Ovary (tissue), 9 donors: ENCODE data around the gene CSNK1E. TPM values are rescaled to one million over a fixed set of nuclear protein-coding genes. Genes with fewer than 3 reads are reported as not detected.

Source experiments
- DNase-seq, 5 donors: peaks; one replicate each; pipeline ENCODE4 v3.0.0-alpha.2; 2019 to 2020
- H3K27ac ChIP-seq, 2 donors: fragments of 200-600 bp; one replicate each; pipeline versions ENCODE4 v1.5.1 to v1.8.0; 2019 to 2022
- H3K27me3 ChIP-seq: fragments of 200-600 bp; one replicate; pipeline ENCODE4 v1.8.0; 2022
- H3K36me3 ChIP-seq: fragments of 200-600 bp; sonication (generic); one replicate; pipeline ENCODE4 v1.5.1; 2019
- H3K4me1 ChIP-seq: one replicate; pipeline ENCODE4 v1.8.1; 2013; ENCODE audit warnings: mild to moderate bottlenecking, moderate library complexity; ENCODE audit not compliant: insufficient read depth
- H3K4me3 ChIP-seq: fragments of 200-600 bp; sonication (generic); one replicate; pipeline ENCODE4 v1.5.1; 2017
- H3K9me3 ChIP-seq, 2 donors: fragments of 200-600 bp in 1 of 2; sonication (generic) in 1 of 2; one replicate each; pipeline versions ENCODE4 v1.5.1 to v1.8.1; 2013 to 2019; ENCODE audit warnings: mild to moderate bottlenecking in 1 of 2, moderate library complexity in 1 of 2
- CTCF ChIP-seq, 3 donors: fragments of 450-650 bp in 2 of 3; fragments of 200-600 bp in 1 of 3; IDR thresholded peaks; one replicate each; pipeline versions ENCODE4 v1.5.1 to v1.8.0; 2016 to 2022; ENCODE audit warnings: antibody characterized with exemption in 3 of 3, mild to moderate bottlenecking in 1 of 3
- EP300 ChIP-seq: sonication (generic); formaldehyde crosslinking; IDR thresholded peaks from one replicate; pipeline ENCODE4 v1.6.1; 2017; ENCODE audit warnings: antibody characterized with exemption
- POLR2A ChIP-seq: fragments of 450-650 bp; IDR thresholded peaks from one replicate; pipeline ENCODE4 v1.6.1; 2017; ENCODE audit warnings: antibody characterized with exemption, mild to moderate bottlenecking, moderate library complexity
- WGBS, 3 donors: extraction: QIAGEN DNeasy Blood & Tissue Kit in 1 of 3; methylation state at CpG; one replicate each; pipeline versions ENCODE4 v1.1.5 to v1.1.7; 2013 to 2017; 5-methylcytosine and 5-hydroxymethylcytosine counted together
- intact Hi-C, 4 donors: fragments of 100-400 bp; cut with DNase I; formaldehyde crosslinking; loops; one replicate each; pipeline versions ENCODE4 v1.11.0 to v1.15.1; 2022 to 2023
- polyA plus RNA-seq, 2 donors: library from polyadenylated mRNA; stranded (reverse); fragments of 200-250 nt in 1 of 2; fragments of 350-450 nt in 1 of 2; fragmentation: Illumina TruSeq in 1 of 2; extraction: RNeasy Lipid Tissue Mini Kit (QIAGEN cat#74804) in 1 of 2; gene quantifications; one replicate each; pipeline ENCODE4 v1.2.3, GENCODE V29; 2013 to 2014
- total RNA-seq, 7 donors: library from RNA; depleted of rRNA in 2 of 7; stranded (reverse); fragments of >200 nt in 2 of 7; fragmentation: NEBNext Ultra II Directional in 3 of 7; extraction: Animal tissue kit (Norgen Biotek cat#: 25700) in 3 of 7; gene quantifications; one replicate each; pipeline versions ENCODE4 v1.1.0 to v1.2.4, GENCODE V29; 2016 to 2023
- donor health status: DM: no; HTN: no; CAD: no; lungs with moderate emphysema.
- donor health status: DM: no; HTN: no; CAD: no.
- donor health status: Bipolar disorder and iron deficiency.
- donor health status: DM: yes; HTN: yes; CAD: no.
- donor health status: DM: no; HTN: no; CAD: no.
- donor health status: DM: yes; HTN: yes; CAD: no.

The CSNK1E gene
- total and polyA plus RNA-seq, 9 donors = 61.4 to 161 (median 105) TPM

- TF ChIP-seq POLR2A = no peak
- TF ChIP-seq CTCF (IDR thresholded peaks at IDR 0.05) = no peak
- no peak for TF ChIP-seq EP300
- Histone ChIP-seq H3K4me1 (no peaks in the 10 kb centered on the region), H3K9me3 (no peaks in the 10 kb centered on the region), H3K36me3 (no peaks in the 10 kb centered on the region), H3K4me3 (no peak overlapping the region), H3K27ac (no peak overlapping the region), H3K27me3 (no peaks in the 10 kb centered on the region)
- WGBS, 3 donors = 92 to 93% (median 93%) methylated on average over 16 of the region's 16 CpGs
- no peak for DNase-seq
- intact Hi-C loops = no loop called here
Observed at GRCh38 chr22:38327805-38328204, 10.6 kb upstream of the CSNK1E start.

- no peak overlapping the region for H3K27ac ChIP-seq
- TF ChIP-seq EP300 = no peak
- no peak for TF ChIP-seq POLR2A
- TF ChIP-seq CTCF (IDR thresholded peaks at IDR 0.05) = no peak
- WGBS, 3 donors = 88 to 94% (median 90%) methylated on average over 7 of the region's 7 CpGs
- H3K4me3 ChIP-seq = no peak overlapping the region
- H3K9me3 ChIP-seq = no peaks in the 10 kb centered on the region
- no peaks in the 10 kb centered on the region for H3K27me3 ChIP-seq
- DNase-seq = no peak
- H3K4me1 ChIP-seq = no peaks in the 10 kb centered on the region
- intact Hi-C loops = no loop called here
- no peaks in the 10 kb centered on the region for H3K36me3 ChIP-seq
Observed at GRCh38 chr22:38327396-38327795, 10.2 kb upstream of the CSNK1E start.

- no peaks in the 10 kb centered on the region for H3K27me3 ChIP-seq
- no peaks in the 10 kb centered on the region for H3K4me1 ChIP-seq
- no peak overlapping the region for H3K27ac ChIP-seq
- 77 to 85% (median 84%) methylated on average over 6 of the region's 6 CpGs for WGBS, 3 donors
- no peaks in the 10 kb centered on the region for H3K9me3 ChIP-seq
- no peak for DNase-seq
- no peak overlapping the region for H3K4me3 ChIP-seq
- H3K36me3 ChIP-seq = no peaks in the 10 kb centered on the region
- intact Hi-C loops = no loop called here
- no peak for TF ChIP-seq CTCF (IDR thresholded peaks at IDR 0.05)
- no peak for TF ChIP-seq EP300
- no peak for TF ChIP-seq POLR2A
Observed at GRCh38 chr22:38325587-38325986, 8.4 kb upstream of the CSNK1E start.

GRCh38 chr22:38320605-38321402 is 3.6 kb upstream of the CSNK1E start:
- Histone ChIP-seq H3K36me3 (no peaks in the 10 kb centered on the region), H3K9me3 (no peaks in the 10 kb centered on the region), H3K27ac (no peak overlapping the region), H3K4me1 (no peaks in the 10 kb centered on the region), H3K27me3 (no peaks in the 10 kb centered on the region), H3K4me3 (no peak overlapping the region)
- 84 to 88% (median 84%) methylated on average over 11 of the region's 11 CpGs for WGBS, 3 donors
- peak in 1 of 5 donors; percentile 33 for DNase-seq
- intact Hi-C loops = no loop called here
- TF ChIP-seq CTCF (IDR thresholded peaks at IDR 0.05) = no peak
- no peak for TF ChIP-seq POLR2A
- no peak for TF ChIP-seq EP300
